BE2C (cell line): ENCODE measurements around the gene CLEC1B.
"Not testable (repeated sequence)": the region's sequence is repeated elsewhere in the genome, so short reads cannot be mapped to it uniquely, and the experiment has no call there.

Experiments used
- DNase-seq: peaks from one replicate; pipeline ENCODE4 v3.0.0-alpha.2; 2020
- H3K27me3 ChIP-seq: fragments of 250-450 bp; sonication (Bioruptor Pico); 2 replicates; pipeline ENCODE4 v1.5.1; 2020; ENCODE audit warnings: mild to moderate bottlenecking
- H3K36me3 ChIP-seq: fragments of 250-450 bp; sonication (Bioruptor Pico); 2 replicates; pipeline ENCODE4 v1.5.1; 2020; ENCODE audit warnings: mild to moderate bottlenecking
- H3K4me1 ChIP-seq: fragments of 250-450 bp; sonication (Bioruptor Pico); 2 replicates; pipeline ENCODE4 v1.5.1; 2020
- H3K4me3 ChIP-seq: 2 replicates; pipeline ENCODE4 v1.5.1; 2011; ENCODE audit warnings: low read depth, low read length
- H3K9me3 ChIP-seq: fragments of 250-450 bp; sonication (Bioruptor Pico); 2 replicates; pipeline ENCODE4 v1.5.1; 2020
- TF ChIP-seq, protein P1 (sequence below): IDR thresholded peaks from 2 replicates; pipeline ENCODE4 v1.5.1; 2012; ENCODE audit warnings: mild to moderate bottlenecking, low read depth, low read length

CLEC1B gene

DNA sequence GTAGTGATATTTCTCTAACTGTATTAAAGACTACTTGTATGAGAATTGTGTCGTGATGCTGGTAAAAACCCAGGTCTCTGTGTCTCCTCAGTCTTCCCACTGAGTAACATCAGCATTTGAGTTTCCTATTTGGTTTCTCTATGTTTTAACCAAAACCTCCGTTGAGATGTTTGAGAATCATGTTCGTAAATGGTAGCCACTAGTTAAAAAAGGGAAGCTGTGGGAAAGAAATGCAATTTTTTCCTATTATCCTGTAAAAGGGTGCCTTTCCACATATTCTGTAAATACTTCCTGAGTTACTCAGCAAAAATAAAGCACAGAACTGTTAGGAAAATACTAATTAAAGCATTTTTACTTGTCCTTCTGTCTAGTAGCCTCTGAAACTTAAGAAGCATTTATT is 7.0 kb downstream of the CLEC1B start:
- TF ChIP-seq, protein P1, sequence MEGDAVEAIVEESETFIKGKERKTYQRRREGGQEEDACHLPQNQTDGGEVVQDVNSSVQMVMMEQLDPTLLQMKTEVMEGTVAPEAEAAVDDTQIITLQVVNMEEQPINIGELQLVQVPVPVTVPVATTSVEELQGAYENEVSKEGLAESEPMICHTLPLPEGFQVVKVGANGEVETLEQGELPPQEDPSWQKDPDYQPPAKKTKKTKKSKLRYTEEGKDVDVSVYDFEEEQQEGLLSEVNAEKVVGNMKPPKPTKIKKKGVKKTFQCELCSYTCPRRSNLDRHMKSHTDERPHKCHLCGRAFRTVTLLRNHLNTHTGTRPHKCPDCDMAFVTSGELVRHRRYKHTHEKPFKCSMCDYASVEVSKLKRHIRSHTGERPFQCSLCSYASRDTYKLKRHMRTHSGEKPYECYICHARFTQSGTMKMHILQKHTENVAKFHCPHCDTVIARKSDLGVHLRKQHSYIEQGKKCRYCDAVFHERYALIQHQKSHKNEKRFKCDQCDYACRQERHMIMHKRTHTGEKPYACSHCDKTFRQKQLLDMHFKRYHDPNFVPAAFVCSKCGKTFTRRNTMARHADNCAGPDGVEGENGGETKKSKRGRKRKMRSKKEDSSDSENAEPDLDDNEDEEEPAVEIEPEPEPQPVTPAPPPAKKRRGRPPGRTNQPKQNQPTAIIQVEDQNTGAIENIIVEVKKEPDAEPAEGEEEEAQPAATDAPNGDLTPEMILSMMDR, result no peak
- H3K4me3 ChIP-seq, result no peak overlapping the region
- DNase-seq, result no peak
- H3K9me3 ChIP-seq, result no peaks in the 10 kb centered on the region
- no peaks in the 10 kb centered on the region for H3K36me3 ChIP-seq
- H3K4me1 ChIP-seq, result no peaks in the 10 kb centered on the region
- H3K27me3 ChIP-seq, result peaks cover 3% of the 10 kb centered on the region; the same call in 1 of the 2 replicates

DNA sequence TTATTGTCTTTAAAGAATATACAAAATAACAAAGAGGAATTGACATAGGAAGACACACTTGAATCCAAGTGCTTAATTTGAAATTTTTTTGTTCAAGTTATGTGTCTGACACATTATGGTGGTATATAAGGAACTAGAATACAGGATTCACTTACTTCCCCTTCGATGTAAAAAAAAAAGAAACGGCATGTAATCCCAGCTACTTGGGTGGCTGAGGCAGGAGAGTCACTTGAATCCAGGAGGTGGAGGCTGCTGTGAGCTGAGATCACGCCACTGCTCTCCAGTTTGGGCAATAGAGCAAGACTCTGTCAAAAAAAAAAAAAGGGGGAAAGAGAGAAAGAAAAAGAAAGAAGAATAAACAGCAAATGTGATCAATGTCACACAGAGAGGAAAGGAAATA is 18.8 kb downstream of the CLEC1B start:
- TF ChIP-seq, protein P1, result no peak
- H3K9me3 ChIP-seq, result no peaks in the 10 kb centered on the region
- no peak overlapping the region for H3K4me3 ChIP-seq
- H3K27me3 ChIP-seq, result no peaks in the 10 kb centered on the region
- no peak for DNase-seq
- H3K36me3 ChIP-seq, result no peaks in the 10 kb centered on the region
- no peaks in the 10 kb centered on the region for H3K4me1 ChIP-seq

DNA sequence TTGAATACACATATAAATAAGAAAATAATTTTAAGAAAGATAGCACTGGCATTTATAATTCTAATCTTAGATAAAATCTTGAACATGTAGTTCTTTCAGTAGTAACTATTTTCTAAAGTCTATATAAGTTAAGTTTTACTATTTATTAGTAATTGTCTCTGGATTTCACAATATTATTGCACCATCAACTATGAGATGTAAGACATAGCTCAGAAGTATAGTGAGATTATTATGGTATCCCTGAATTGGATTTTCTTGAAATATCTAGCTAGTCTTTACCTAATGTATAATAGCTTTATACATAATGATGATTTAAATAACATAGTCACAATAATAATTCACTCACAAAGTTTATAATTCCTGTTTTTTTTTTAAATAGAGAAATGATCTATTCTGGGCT is 21.0 kb downstream of the CLEC1B start:
- no peaks in the 10 kb centered on the region for H3K27me3 ChIP-seq
- H3K4me1 ChIP-seq, result no peaks in the 10 kb centered on the region
- H3K36me3 ChIP-seq, result no peaks in the 10 kb centered on the region
- H3K9me3 ChIP-seq, result no peaks in the 10 kb centered on the region
- DNase-seq, result no peak
- H3K4me3 ChIP-seq, result no peak overlapping the region
- TF ChIP-seq, protein P1, result no peak

DNA sequence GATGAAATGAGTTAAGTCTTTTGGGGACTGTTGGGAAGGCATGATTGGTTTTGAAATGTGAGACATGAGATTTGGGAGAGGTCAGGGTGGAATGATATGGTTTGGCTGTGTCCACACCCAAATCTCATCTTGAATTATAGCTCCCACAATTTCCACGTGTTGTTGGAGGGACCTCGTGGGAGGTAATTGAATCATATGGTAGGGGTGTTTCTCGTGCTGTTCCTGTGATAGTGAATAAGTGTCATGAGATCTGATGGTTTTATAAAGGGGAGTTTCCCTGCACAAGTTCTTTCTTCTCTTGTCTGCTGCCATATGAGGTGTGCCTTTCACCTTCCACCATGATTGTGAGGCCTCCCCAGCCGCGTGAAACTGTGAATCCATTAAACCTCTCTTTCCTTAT is 22.3 kb downstream of the CLEC1B start:
- not testable (repeated sequence) for H3K36me3 ChIP-seq, H3K9me3 ChIP-seq, H3K4me3 ChIP-seq, DNase-seq, H3K27me3 ChIP-seq, H3K4me1 ChIP-seq

DNA sequence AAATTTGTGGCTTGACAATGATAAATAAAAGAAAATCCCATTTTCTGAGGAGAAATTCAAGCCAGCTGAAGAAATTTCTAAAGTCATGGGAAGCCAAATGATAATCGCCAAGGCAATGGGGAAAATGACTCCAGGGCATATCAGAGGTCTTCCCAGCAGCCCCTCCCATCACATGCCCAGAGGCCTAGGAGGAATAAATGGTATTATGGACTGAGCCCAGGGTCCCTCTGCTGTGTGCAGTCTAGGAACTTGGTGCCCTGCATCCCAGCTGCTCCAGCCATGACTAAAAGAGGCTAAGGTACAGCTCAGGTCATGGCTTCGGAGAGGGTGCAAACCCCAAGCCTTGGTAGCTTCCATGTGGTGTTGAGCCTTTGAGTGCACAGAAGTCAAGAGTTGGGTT is 23.3 kb downstream of the CLEC1B start:
- no peaks in the 10 kb centered on the region for H3K9me3 ChIP-seq
- H3K27me3 ChIP-seq, result no peaks in the 10 kb centered on the region
- TF ChIP-seq, protein P1, result no peak
- DNase-seq, result no peak
- no peaks in the 10 kb centered on the region for H3K4me1 ChIP-seq
- H3K4me3 ChIP-seq, result no peak overlapping the region
- no peaks in the 10 kb centered on the region for H3K36me3 ChIP-seq

DNA sequence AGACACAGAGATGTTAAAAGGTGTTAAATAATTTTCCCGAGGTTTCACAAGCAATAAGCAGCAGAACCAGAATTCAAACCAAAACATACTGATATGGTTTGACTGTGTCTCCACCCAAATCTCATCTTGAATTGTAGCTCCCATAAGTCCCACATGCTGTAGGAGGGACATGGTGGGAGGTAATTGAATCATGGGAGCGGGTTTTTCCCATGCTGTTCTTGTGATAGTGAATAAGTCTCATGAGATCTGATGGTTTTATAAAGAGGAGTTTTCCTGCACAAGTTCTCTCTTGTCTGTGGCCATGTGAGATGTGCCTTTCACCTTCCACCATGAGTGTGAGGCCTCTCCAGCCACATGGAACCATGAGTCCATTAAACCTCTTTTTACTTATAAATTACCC is 24.2 kb downstream of the CLEC1B start:
- not testable (repeated sequence) for H3K36me3 ChIP-seq, DNase-seq, H3K4me1 ChIP-seq, H3K4me3 ChIP-seq, H3K9me3 ChIP-seq, H3K27me3 ChIP-seq

DNA sequence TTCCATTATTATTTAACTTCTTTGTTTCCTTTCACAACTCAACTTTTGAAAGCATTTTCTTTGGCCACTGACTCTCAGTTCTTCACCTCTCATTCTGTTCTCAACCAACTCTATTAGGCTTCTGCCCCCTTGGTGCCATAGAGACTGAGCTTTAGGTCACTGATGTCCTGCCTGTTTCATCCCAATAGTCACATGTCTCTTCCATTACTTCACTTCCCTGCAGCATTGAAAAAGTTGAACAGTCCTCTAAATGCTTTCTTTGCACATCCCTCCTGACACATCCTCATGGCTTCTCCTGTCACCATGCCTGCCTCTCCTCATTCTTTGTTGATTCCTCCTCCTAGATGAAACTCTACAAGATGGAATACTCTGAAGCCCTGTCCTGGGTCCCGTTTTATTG is 25.0 kb downstream of the CLEC1B start:
- Histone ChIP-seq H3K36me3 (no peaks in the 10 kb centered on the region), H3K4me1 (no peaks in the 10 kb centered on the region), H3K27me3 (no peaks in the 10 kb centered on the region), H3K9me3 (no peaks in the 10 kb centered on the region), H3K4me3 (no peak overlapping the region)
- DNase-seq, result no peak
- TF ChIP-seq, protein P1, result no peak
